DND-41 (cell line): Measurements from ENCODE around the gene MTARC1.

Experiments used
- ATAC-seq: fragments of 200-7000 bp; cut with Tn5 transposase; 3 replicates; pipeline ENCODE4 v1.9.1; 2021; ENCODE audit warnings: low read depth; ENCODE audit not compliant: insufficient read depth
- DNase-seq: peaks from one replicate; pipeline ENCODE4 v3.0.0-alpha.2; 2020
- H2AFZ ChIP-seq: 2 replicates; pipeline ENCODE4 v1.6.0; 2012; ENCODE audit warnings: low read depth, low read length
- H3K27ac ChIP-seq: 2 replicates; pipeline ENCODE4 v1.5.1; 2012; ENCODE audit warnings: low read length, inconsistent platforms
- H3K27me3 ChIP-seq: fragments of 200-600 bp; sonication (generic); 2 replicates; pipeline ENCODE4 v1.6.0; 2012; ENCODE audit warnings: low read length, mild to moderate bottlenecking, inconsistent platforms; ENCODE audit not compliant: insufficient read depth, poor library complexity
- H3K36me3 ChIP-seq: 2 replicates; pipeline ENCODE4 v1.5.1; 2012; ENCODE audit warnings: low read length, inconsistent platforms; ENCODE audit not compliant: insufficient read depth
- H3K4me1 ChIP-seq: 2 replicates; pipeline ENCODE4 v1.5.1; 2012; ENCODE audit warnings: mild to moderate bottlenecking, low read length; ENCODE audit not compliant: insufficient read depth
- H3K4me2 ChIP-seq: 2 replicates; pipeline ENCODE4 v1.6.0; 2012; ENCODE audit warnings: mild to moderate bottlenecking, moderate library complexity, low read length, inconsistent platforms; ENCODE audit not compliant: insufficient read depth
- H3K4me3 ChIP-seq, 2 experiments: fragments of 200-600 bp in 1 of 2; shearing (Covaris generic) in 1 of 2; 2 replicates each; pipeline ENCODE4 v1.5.1; 2012 to 2016; ENCODE audit warnings: inconsistent platforms in 2 of 2, low read length in 2 of 2, mild to moderate bottlenecking in 2 of 2, low read depth in 1 of 2, moderate library complexity in 1 of 2
- H3K79me2 ChIP-seq: 2 replicates; pipeline ENCODE4 v1.6.0; 2012; ENCODE audit warnings: low read length, inconsistent platforms; ENCODE audit not compliant: insufficient read depth
- H3K9ac ChIP-seq: 2 replicates; pipeline ENCODE4 v1.6.0; 2012; ENCODE audit warnings: low read depth, mild to moderate bottlenecking, inconsistent platforms, low read length, moderate library complexity
- H3K9me3 ChIP-seq: 2 replicates; pipeline ENCODE4 v1.5.1; 2012; ENCODE audit warnings: low read length, moderate library complexity, mild to moderate bottlenecking, inconsistent platforms; ENCODE audit not compliant: insufficient read depth, severe bottlenecking
- H4K20me1 ChIP-seq: 2 replicates; pipeline ENCODE4 v1.6.0; 2012; ENCODE audit warnings: low read length; ENCODE audit not compliant: insufficient read depth
- EZH2 ChIP-seq: IDR thresholded peaks from 3 replicates; pipeline ENCODE4 v1.6.1; 2012; ENCODE audit warnings: borderline replicate concordance, low read depth, mild to moderate bottlenecking, moderate library complexity, low read length, inconsistent platforms; ENCODE audit not compliant: severe bottlenecking
- TF ChIP-seq, protein P1 (sequence below): IDR thresholded peaks from 2 replicates; pipeline ENCODE4 v1.5.1; 2012; ENCODE audit warnings: borderline replicate concordance, low read length, moderate library complexity, mild to moderate bottlenecking; ENCODE audit not compliant: poor library complexity, severe bottlenecking; ENCODE audit errors: extremely low read depth

MTARC1 gene

GRCh38 chr1:220751111-220751510 lies 35.6 kb upstream of the MTARC1 start:
- H3K4me2 ChIP-seq, result no peak overlapping the region
- H2AFZ ChIP-seq, result no peak overlapping the region
- H4K20me1 ChIP-seq, result no peaks in the 10 kb centered on the region
- H3K9ac ChIP-seq, result no peak overlapping the region
- no peak overlapping the region for H3K4me3 ChIP-seq
- H3K9me3 ChIP-seq, result no peaks in the 10 kb centered on the region
- no peaks in the 10 kb centered on the region for H3K36me3 ChIP-seq
- H3K27ac ChIP-seq, result no peak overlapping the region
- H3K27me3 ChIP-seq, result no peaks in the 10 kb centered on the region
- DNase-seq (no peak), ATAC-seq (no peak)
- no peaks in the 10 kb centered on the region for H3K79me2 ChIP-seq
- no peak for TF ChIP-seq EZH2
- TF ChIP-seq, protein P1, sequence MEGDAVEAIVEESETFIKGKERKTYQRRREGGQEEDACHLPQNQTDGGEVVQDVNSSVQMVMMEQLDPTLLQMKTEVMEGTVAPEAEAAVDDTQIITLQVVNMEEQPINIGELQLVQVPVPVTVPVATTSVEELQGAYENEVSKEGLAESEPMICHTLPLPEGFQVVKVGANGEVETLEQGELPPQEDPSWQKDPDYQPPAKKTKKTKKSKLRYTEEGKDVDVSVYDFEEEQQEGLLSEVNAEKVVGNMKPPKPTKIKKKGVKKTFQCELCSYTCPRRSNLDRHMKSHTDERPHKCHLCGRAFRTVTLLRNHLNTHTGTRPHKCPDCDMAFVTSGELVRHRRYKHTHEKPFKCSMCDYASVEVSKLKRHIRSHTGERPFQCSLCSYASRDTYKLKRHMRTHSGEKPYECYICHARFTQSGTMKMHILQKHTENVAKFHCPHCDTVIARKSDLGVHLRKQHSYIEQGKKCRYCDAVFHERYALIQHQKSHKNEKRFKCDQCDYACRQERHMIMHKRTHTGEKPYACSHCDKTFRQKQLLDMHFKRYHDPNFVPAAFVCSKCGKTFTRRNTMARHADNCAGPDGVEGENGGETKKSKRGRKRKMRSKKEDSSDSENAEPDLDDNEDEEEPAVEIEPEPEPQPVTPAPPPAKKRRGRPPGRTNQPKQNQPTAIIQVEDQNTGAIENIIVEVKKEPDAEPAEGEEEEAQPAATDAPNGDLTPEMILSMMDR, result no peak
- no peaks in the 10 kb centered on the region for H3K4me1 ChIP-seq

DNA sequence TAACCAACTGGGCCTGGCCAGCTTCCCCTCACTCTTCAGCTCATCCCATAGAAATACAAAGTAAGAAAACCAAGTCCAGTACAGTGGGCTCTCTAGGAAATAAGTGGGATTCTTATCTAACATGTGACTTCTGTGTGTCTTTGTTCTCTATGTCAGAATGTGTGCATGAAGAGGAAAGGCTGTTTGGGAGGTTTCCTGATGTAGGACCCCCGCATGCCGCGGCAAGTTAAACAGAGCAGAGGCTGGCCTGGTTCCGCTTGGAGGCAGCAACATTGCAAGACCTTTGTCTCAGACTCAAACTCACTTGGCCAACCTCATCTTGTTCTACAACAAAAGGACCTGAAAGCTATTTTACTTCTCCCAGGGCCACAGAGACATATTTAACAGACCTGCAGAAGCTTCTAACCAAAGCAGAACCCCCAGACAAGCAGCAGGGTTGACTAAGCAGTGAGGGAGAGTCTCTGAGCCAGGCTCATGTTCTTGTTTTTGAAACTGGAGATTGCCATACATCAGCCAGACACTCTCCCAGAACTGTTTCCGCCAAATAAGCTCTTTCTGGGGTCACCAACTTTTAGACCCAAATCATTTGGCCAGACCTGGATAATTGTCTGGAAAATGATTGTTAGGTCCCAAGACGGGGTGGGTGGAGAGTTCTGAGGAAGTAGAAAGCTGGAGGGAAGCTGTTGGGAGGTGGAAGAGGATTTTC lies 32.3 kb upstream of the MTARC1 start:
- H3K79me2 ChIP-seq, result no peaks in the 10 kb centered on the region
- no peaks in the 10 kb centered on the region for H3K36me3 ChIP-seq
- no peak overlapping the region for H3K9ac ChIP-seq
- H3K4me1 ChIP-seq, result no peaks in the 10 kb centered on the region
- H3K4me2 ChIP-seq, result no peak overlapping the region
- TF ChIP-seq, protein P1, result no peak
- TF ChIP-seq EZH2, result no peak
- no peaks in the 10 kb centered on the region for H3K27me3 ChIP-seq
- no peaks in the 10 kb centered on the region for H4K20me1 ChIP-seq
- H3K9me3 ChIP-seq, result no peaks in the 10 kb centered on the region
- H2AFZ ChIP-seq, result no peak overlapping the region
- H3K4me3 ChIP-seq, result no peak overlapping the region
- no peak for ATAC-seq
- no peak overlapping the region for H3K27ac ChIP-seq
- no peak for DNase-seq

- Histone ChIP-seq H3K4me2 (no peak overlapping the region), H3K27ac (no peak overlapping the region), H3K4me1 (no peaks in the 10 kb centered on the region)
These were observed 31.8 kb upstream of the MTARC1 start for GRCh38 chr1:220754918-220755295.

More at GRCh38 chr1:220754918-220755295, 31.8 kb upstream of the MTARC1 start:
- Histone ChIP-seq H3K36me3 (no peaks in the 10 kb centered on the region), H3K9ac (no peak overlapping the region), H3K9me3 (no peaks in the 10 kb centered on the region), H3K27me3 (no peaks in the 10 kb centered on the region), H3K79me2 (no peaks in the 10 kb centered on the region), H2AFZ (no peak overlapping the region), H4K20me1 (no peaks in the 10 kb centered on the region), H3K4me3 (no peak overlapping the region)
- no peak for DNase-seq
- no peak for TF ChIP-seq EZH2
- TF ChIP-seq, protein P1, result no peak
- ATAC-seq, result no peak
